NCI-H524 (cell line): ENCODE measurements around the gene RNASE12.
A peak's percentile ranks its signal among the peaks of the same experiment; 100 is the strongest.
"Not testable (repeated sequence)": the region's sequence is repeated elsewhere in the genome, so short reads cannot be mapped to it uniquely, and the experiment has no call there.

Source experiments
- DNase-seq, 2 experiments: peaks; one replicate each; lab custom pipeline; 2025; lab: John Stamatoyannopoulos, UW

The RNASE12 gene

DNA sequence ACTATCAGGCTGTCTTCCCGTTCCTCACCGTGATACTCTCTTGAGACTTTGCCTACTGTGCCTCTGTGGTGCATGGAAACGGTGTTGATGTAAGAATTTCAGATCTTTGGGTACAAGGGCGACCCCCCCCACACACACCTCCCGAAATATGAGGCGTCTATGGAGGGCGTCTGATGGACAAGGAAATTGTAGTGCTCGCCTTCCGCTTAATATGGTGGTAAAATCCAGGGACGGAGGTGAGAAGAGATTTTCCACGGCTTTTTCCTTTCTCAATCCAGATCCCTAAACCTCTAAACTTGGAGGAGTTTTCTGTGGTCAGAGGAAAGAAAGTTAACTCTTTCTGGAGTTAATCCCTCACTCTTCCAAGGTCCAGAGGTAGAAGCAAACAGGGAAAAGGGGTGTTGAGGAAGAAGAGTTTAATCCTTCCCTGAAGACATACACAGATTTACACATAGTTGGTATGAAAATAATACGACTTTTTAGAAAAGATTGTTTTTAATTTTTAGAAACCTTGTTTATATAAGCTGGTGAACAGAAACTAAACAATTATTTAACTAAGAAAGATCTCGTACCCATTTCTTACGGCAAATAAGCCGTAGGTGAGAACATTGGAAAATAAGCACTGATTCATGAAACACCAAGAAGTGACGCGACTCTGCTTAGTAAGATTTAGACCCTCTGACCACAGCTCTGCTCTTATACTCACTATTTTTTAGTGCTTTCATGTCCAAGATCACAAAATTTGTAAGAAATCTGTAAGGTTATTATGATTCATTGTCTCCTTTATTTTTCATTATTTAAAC lies 23.1 kb upstream of the RNASE12 start:
- DNase-seq: peak in 1 of 2 experiments; percentile 92

DNA sequence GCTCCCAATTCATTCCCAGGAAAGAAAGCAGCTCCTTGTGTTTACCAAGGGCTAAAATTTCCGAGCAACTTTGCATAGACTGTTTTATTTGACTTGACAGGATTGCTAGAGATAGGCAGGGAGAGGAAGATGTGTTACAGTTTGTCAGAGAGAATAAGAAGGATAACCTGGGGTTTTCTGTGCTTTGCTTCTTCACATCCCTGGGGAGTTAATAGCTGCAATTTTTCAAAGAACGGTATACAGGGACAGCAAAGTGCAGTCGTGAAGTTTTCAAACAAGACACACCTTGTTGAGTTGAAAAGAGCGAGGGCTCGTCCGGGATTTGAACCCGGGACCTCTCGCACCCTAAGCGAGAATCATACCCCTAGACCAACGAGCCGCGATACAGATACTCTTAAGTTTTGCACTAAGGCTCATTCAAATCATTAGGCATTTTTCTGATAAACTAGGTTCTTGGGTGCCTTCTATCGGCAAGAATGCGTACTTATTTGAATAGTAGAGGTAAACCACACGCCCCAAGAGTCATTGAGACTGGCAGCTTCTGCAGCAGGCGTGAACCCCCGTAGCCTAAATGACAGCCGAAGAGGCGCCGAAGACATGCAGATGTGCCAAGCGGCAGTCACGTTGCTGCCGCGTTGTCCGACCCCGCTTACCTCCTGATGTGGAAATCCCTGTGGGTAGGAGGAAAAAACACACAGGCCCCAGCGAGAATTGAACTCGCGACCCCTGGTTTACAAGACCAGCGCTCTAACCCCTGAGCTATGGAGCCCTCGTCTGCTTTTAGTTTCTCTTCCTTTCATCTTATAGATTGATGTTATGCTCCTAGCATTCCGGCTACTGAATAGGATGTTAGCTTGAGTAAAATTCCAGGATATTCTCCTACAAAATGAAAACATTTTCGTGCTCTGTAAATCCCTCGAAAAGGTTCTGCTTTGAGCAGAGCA lies 22.2 kb upstream of the RNASE12 start:
- DNase-seq: peak; percentile 98 to 100

DNA sequence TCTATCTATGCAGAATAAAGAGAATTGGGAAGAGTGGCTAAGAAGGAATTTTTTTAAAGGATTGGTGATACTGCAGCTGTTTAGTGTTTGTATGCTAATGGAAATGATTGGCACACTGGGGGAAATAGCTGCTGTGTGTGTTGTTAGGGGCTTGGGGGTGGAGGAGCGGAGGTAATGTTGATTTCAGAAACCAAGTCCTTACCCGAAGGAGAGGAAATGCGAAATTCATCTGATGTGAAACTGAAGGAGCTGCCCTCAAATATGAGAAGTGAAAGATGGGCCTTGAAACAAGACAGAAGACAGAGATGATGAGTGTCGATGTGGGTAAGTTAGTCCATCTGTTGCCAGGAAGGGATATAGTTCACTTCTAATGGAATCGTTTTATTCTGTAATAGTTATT lies 21.2 kb upstream of the RNASE12 start:
- DNase-seq: no peak

DNA sequence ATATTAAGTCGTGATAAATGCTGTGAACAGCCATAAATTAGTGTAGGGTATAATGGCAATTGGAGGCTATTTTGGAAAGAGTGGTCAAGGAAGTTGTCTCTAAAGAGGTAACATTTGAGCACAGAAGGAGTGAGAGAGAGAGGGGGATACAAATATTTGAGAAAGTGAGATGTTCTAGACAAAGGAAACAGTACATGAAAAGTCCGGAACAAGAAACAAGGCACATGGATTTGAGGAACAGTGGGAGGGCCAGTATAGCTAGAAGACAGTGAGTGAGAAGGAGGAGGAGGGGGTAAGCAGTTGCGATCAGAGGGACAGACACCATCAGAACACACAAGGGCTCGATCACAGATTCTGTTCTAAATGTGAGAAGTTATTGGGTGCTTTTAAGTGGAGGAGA lies 20.1 kb upstream of the RNASE12 start:
- DNase-seq: no peak

DNA sequence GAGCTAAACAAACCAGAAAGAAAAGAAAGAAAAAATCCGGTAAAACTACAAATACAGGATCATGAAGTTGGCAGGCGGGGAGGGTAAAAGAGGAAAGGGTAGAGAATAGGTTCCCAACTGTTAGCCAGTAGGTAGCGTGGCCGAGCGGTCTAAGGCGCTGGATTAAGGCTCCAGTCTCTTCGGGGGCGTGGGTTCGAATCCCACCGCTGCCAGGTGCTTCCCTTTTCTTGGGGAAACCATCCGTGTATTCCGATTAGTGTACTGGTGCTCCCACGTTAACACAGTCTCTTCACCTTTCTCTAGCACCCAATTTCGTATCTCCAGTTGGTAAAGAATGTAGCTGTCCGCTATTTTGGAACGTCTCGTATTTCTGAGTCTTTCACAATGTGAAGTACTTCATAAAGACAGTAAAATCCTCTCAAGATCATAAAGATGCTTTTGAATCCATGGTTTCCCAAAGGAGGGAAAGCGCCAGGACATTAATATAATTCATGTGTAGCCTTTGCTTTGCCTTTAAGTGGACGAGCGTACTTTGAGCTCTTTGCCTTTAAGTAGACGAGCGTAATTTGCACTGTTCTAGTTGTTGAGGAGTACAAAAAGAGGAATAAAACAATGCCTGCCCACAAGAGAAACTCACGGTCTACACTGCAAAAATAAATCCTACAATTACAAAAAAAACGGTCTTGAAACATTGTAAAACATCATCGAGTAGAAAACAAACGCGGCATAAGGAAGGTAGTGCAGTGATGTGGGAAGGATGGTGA lies 19.0 kb upstream of the RNASE12 start:
- DNase-seq: peak; percentile 88 to 96

DNA sequence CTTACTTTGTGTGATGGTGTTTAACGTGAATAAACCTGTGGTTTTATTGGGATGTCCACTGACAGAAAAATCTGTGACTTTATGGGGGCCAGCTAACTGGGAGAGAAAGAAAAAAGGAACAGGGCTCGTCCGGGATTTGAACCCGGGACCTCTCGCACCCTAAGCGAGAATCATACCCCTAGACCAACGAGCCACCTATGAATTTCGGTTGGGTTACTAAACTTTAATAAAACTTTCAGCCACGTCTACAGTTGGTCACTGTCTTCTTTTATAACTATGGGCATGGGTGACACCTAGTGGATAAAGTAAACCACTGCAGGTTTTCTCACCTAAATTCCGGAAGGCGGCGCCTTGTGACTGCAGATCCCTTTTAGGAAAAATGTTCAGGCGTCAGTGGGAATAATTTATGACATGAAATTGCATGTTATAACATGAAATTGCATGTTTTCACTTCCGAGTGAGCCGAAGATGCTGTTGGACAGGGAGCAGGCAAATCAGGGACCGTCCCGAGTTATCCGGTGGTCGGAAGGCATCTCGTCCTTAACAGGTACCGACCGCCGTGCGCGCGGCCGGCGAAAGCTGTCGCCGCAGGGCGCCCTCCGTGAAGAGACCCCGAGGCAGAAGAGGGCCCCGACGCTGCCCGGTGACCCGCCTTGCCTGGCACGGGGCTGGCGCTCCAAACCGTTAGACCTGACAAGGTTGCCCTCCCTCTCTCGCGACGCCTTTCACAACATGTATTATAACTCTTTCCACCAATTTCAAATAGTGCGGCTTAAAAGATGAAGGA lies 18.2 kb upstream of the RNASE12 start:
- peak; percentile 92 to 97 for DNase-seq

DNA sequence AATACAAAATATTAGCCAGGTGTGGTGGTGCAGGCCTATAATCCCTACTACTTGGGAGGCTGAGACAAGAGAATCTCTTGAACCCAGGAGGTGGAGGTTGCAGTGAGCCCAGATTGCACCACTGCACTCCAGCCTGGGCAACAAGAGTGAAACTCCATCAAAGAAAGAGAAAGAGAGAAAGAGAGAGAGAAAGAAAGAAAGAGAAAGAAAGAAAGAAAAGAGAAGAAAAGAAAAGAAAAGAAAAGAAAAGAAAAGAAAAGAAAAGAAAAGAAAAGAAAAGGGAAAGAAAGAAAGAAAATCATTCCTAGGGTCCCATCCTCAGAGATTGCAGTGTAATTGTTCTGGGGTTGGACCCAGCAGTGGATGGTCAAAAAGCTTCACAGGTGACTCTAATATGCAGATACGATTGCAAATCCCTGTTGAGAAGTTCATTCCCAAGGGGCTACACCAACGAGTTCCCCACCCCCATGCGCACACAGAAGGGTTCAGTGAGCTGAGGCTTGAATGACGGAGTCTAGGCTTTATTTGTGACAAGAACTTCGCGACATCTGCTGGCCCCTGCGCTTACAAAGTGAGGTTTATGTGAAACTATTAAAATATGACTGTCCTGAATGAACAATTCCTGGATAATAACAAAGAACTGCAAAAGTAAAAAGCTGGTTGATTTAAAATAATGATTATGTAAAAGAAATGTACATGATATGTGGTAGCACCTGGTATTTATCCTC lies 17.4 kb upstream of the RNASE12 start:
- DNase-seq: peak; percentile 66 to 88

DNA sequence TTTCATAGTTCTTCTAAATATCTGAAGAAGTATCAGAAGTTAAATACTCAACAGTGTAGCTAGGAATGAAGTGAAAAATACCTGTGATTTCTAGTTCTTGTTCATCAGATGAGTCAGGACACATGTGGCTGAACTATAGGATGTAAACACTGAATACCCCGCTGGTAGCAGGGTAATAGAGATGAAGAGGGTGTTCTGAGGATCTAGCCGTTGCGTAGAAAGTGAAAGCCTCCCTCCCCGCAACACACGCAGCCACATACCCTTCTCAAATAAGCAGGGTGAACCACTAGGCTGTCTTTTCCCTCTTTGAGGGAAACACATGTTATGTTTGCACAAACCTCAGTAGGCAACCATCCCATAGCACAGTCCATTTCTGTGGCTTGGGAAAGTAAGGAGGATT lies 16.4 kb upstream of the RNASE12 start:
- DNase-seq: no peak

DNA sequence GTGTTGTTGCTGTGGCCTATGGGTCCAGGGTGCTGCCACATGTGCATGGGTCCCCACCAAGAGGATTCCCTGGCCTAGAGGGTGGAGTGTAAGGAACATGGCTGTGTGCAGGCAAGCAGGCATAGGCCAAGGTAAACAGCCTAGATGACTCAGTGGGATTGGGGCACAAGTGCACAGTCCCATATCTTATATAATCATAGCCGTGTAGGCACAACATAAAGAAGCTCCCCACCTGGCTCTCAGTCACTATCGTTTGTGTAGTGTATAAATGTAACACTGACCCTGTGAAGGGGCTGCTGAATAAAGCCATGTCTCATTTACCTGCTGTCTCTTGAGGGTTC lies 15.7 kb upstream of the RNASE12 start:
- no peak for DNase-seq

DNA sequence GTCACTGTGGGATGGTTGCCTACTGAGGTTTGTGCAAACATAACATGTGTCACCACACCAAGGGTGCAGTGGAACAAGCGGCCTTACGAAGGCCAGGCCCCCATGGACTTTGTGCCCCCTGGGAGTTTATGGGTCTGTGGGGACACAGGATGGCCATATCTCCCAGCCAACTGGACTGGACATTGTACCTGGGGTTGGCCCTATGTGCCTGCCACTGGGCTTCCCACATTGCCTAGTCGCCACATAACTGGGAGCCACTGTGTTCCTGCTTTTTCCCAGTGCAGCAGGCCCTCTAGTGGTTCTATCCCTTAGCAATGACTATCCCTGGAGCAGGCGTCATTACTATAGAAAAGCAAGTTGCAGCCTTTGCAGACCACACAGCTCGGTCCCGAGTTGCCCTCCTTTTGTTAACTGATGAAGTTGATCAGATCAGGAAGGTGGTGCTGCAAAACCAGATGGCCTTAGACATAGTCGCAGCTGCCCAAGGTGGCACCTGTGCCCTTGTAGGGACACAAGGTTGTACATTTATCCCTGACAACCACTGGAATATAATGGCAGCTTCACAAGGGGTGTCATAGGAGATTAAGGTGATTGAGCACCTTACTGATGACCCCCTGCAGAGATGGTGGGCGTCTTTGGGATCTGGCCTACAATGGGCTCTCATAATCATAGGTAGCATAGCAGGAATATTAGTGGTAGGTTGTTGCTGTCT lies 15.2 kb upstream of the RNASE12 start:
- DNase-seq: peak; percentile 57 to 82

DNA sequence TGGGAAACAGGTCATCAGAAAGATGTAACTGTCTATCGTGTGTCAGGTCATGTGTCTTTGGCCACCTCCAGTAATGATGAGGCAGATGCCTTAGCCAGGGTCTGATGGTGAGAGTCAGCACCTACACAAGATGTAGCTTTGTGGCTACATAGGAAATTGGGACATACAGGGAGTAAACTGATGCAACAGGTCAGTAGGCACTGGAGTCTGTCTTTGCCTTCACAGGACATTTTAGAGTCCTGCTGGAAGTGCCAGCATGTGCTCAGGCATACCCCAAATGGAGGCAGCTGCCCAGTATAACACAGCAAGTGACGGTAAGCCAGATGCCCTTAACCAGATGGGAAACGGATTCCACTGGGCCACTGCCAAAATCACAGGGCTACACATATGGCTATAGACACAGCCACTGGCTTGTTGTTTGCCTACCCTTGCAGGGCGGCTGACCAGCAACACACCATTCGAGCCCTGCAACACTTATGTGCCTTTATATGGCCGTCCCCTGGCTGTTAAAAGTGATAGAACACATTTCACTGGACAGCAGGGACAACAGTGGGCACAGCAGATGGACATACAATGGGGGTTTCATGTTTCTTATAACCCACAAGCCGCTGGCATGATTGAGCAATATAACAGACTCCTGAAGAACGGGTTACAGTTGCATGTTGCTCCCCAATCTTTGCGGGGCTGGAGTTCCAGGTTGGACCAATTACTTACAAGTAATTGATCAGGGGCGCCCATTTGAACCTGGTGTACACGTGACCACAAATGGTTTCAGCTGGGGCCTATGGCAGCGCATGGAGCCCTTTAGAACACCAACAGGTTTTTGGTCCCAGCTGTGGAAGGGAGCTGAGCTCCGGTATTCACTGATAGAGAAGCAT lies 12.9 kb upstream of the RNASE12 start:
- DNase-seq: peak; percentile 97 to 99

DNA sequence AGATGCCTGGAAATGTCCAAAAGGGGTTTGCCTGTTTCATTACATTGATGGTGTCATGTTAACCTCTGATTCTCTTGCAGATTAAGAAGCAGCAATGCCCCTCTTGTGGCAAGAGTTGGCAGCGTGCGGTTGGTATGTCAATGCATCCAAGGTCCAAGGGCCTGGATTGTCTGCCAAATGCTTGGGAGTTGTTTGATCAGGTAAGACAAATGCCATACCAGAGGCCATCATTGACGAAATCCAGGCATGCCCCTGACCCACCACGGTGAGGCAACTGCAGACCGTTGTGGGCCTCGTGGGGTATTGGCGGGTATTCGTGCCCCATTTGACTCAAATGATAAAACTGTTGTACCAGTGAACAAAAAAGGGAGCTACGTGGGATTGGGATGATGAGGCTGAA lies 11.4 kb upstream of the RNASE12 start:
- DNase-seq: no peak

DNA sequence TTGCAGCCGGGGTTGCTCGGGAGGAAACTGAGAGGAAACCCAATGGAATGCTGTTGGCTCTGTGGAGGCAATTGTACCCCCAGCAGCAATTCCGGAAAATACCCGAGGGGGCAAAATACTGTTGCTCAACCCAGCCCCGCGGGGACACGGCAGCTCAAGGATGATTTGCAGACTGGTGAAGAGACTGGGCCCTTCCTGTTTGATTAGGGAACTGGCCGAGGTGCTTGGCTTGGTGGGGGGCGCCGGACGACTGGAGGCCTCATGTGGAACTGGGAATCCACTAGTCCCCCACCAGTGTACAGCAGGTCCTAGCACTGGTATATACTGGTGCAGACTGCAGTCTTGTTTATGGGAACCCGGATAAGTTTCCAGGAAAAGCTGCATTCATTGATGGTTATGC lies 10.3 kb upstream of the RNASE12 start:
- no peak for DNase-seq

DNA sequence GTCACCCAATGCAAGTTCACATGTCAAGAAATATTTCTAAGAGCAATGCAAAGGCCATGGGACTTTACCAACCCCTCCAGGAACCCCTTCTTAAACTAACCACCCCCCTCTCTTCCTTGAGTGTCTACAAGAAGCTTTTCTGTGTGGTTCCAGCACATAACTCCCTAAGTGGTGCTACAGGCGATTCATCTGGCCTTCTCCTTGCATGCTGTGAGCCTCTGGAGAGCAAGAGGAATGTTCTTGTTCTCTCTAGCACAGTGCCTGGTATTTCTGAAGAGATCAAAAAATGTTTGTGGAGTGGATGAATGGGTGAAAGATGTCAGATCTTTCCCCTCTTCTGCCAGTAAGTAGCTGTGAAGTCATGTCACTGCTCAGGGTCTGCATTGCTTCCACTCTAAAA lies 5.9 kb upstream of the RNASE12 start:
- DNase-seq: no peak

DNA sequence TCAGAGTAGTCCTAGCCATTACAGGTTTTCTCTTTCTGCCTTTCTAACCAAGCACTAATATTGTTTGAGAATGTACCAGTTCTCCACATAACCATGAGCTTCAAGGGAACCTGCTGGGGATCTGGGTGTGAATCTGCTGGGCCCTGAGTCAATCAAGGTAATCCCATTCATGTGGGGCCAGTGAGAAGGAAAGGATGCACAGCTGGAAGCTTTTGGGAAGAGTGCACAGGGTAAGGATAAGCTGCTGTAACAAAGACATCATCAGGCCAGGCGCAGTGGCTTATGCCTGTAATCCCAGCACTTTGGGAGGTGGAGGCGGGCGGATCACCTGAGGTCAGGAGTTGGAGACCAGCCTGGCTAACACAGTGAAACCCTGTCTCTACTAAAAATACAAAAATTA lies 4.5 kb upstream of the RNASE12 start:
- DNase-seq: not testable (repeated sequence)

DNA sequence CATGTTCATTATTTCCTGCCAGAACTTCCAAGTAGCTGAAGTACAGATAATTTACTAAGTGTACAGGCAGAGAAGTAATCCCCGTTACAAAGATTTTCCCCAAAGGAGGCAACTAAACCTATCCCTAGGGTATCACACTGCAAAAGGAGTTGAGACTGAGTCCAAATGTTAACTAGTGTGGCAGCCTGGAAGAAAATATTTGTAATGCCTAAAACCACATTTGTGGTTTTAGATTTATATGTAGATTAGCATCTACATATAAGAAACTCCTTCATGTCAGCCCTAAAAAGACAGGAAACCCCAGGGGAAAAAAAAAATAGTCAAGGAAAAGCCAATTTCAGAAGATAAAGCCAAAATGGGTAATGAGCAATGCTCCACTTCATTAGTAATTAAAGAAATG lies 1.4 kb upstream of the RNASE12 start:
- no peak for DNase-seq

DNA sequence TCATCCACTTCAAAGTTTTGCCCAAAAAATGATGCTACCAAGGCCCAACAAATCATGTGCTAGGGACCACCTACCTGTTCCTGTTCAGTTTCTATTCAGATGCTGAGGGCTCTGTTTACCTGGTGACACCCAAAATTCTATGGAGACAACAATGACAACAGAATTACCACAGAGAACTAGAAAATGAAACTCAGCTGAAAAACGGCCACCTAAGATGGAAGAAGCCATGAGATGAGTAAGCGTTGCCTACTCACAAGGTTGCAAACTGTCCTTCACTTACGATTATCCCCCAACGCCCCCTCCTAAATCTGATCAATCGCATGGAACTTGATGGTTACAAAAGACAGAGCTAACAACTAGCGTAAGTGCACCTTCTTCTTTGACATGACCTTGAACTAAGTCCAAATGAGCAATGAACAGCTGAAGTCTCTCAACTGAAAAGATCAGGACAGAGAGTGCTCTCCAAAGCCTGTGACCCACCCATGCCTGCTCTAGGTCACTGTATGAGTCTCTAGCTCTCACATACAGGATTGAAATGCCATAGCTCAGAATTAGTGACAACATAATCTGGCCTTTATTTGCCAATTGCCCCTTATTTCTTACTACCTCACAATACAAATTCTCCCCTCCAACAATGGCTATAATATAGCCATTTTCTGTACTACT lies 3.6 kb downstream of the RNASE12 start, which contains the start of gene RNASE11:
TSS of gene RNASE11 (minus strand) at position 513 of the 666 bp plus-strand sequence.
- no peak for DNase-seq

DNA sequence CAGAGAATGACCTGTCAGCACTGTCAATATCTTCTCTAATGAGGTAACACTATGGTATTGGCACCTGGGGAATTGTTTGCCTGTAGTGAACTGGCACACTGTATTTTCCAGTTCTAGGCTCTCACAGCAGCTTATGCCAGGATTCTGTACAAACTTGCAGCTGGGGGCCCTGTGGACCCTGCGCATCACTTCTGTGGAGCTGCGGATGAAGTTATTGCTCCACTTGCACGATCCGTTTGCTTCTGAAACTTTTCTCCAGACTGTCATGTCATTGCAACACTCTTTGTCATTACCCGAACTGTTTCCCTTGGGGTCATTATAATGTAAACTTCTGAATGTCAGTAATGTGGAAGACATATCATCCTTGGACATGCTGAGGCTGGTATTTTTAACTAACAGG lies 7.3 kb downstream of the RNASE12 start:
- DNase-seq: no peak

DNA sequence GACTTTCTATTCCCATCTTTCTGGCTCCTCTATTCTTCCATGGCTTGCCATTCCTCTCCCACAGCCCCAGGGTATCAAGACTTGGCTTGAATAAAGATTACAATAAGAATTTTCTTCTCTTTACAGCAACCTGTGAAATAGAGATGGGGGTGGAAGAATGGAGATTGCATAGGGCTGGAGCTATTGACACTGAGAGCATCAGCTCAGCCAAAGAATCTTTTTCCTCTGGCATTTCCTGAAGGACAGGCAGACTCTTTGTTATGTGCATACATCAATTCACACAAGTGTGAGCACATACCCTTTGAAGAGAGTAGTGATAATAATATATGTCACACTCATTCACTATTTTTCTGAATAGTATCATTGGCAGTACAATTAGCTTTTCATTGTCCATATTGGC lies 8.0 kb downstream of the RNASE12 start:
- no peak for DNase-seq
